HepG2 (cell line): Measurements from ENCODE around the gene ZBTB4. TPM values are rescaled to one million over a fixed set of nuclear protein-coding genes. Genes with fewer than 3 reads are reported as not detected.

Experiments
- ASH2L ChIP-seq: fragments of 300-600, 200-600 bp; sonication (generic); IDR thresholded peaks from 2 replicates; pipeline ENCODE4 v1.7.0; 2017; ENCODE audit warnings: low read depth, mild to moderate bottlenecking, moderate library complexity, mixed read lengths, low read length; ENCODE audit not compliant: insufficient read length
- CAMTA2 ChIP-seq: sonication (generic); formaldehyde crosslinking; IDR thresholded peaks from 2 replicates; pipeline ENCODE4 v1.4.0; 2020; ENCODE audit warnings: mild to moderate bottlenecking, missing genetic modification reagents, borderline replicate concordance
- GABPA ChIP-seq, 2 experiments: IDR thresholded peaks; 2 replicates each; pipeline ENCODE4 v1.6.1; 2011 to 2016; ENCODE audit warnings: low read depth in 2 of 2, low read length in 1 of 2, missing biosample characterization in 1 of 2, missing genetic modification characterization in 1 of 2
- HOXD1 ChIP-seq: sonication (generic); formaldehyde crosslinking; IDR thresholded peaks from 2 replicates; pipeline ENCODE4 v1.5.0; 2020; ENCODE audit warnings: missing genetic modification reagents
- MED1 ChIP-seq: sonication (generic); formaldehyde crosslinking; IDR thresholded peaks from 2 replicates; pipeline ENCODE4 v1.4.0; 2020; ENCODE audit warnings: missing genetic modification reagents
- polyA plus RNA-seq, 8 experiments: library from polyadenylated mRNA; depleted of rRNA in 3 of 8; stranded (reverse) in 7 of 8; unstranded in 1 of 8; fragments of >200 nt; fragmentation: Illumina TruSeq in 4 of 8; extraction: Trizol in 4 of 8; gene quantifications; 2 replicates each; pipeline versions ENCODE4 v1.2.1 to v1.2.3, GENCODE V29; 2011 to 2016; ENCODE audit warnings: low read depth in 4 of 8, missing spikeins in 1 of 8, mixed read lengths in 1 of 8; ENCODE audit not compliant: insufficient read depth in 1 of 8
- total RNA-seq, 5 experiments: library from RNA; depleted of rRNA; stranded (reverse); fragments of >200 nt; fragmentation: Illumina TruSeq; extraction: Trizol; gene quantifications; 2 replicates each; pipeline ENCODE4 v1.2.3, GENCODE V29; 2016; ENCODE audit warnings: low read depth in 1 of 5
- TF ChIP-seq, protein P1 (sequence below): sonication (generic); formaldehyde crosslinking; IDR thresholded peaks from 2 replicates; pipeline ENCODE4 v1.8.0; 2022; ENCODE audit warnings: mild to moderate bottlenecking, missing genetic modification reagents; ENCODE audit not compliant: insufficient replicate concordance
- TF ChIP-seq, protein P2 (sequence below): sonication (generic); formaldehyde crosslinking; IDR thresholded peaks from 2 replicates; pipeline ENCODE4 v1.4.0; 2020; ENCODE audit warnings: mild to moderate bottlenecking, missing genetic modification reagents
- TF ChIP-seq, protein P3 (sequence below): sonication (generic); formaldehyde crosslinking; IDR thresholded peaks from 2 replicates; pipeline ENCODE4 v1.4.0; 2020; ENCODE audit warnings: missing genetic modification reagents, borderline replicate concordance
- TF ChIP-seq, protein P4 (sequence below): sonication (generic); formaldehyde crosslinking; IDR thresholded peaks from 2 replicates; pipeline ENCODE4 v1.4.0; 2020; ENCODE audit warnings: mild to moderate bottlenecking, missing genetic modification reagents
- TF ChIP-seq, protein P5 (sequence below): IDR thresholded peaks from 2 replicates; pipeline ENCODE4 v1.6.1; 2012; ENCODE audit warnings: low read depth, low read length, improper control_type of control experiment
- TF ChIP-seq, protein P6 (sequence below): IDR thresholded peaks from 2 replicates; pipeline ENCODE4 v1.6.1; 2016

The ZBTB4 gene
- total and polyA plus RNA-seq, 2 of the 13 experiments (the other 11 are each of a cell fraction or from before 2014, with no cell fraction given): 4.3 to 7.4 TPM

DNA sequence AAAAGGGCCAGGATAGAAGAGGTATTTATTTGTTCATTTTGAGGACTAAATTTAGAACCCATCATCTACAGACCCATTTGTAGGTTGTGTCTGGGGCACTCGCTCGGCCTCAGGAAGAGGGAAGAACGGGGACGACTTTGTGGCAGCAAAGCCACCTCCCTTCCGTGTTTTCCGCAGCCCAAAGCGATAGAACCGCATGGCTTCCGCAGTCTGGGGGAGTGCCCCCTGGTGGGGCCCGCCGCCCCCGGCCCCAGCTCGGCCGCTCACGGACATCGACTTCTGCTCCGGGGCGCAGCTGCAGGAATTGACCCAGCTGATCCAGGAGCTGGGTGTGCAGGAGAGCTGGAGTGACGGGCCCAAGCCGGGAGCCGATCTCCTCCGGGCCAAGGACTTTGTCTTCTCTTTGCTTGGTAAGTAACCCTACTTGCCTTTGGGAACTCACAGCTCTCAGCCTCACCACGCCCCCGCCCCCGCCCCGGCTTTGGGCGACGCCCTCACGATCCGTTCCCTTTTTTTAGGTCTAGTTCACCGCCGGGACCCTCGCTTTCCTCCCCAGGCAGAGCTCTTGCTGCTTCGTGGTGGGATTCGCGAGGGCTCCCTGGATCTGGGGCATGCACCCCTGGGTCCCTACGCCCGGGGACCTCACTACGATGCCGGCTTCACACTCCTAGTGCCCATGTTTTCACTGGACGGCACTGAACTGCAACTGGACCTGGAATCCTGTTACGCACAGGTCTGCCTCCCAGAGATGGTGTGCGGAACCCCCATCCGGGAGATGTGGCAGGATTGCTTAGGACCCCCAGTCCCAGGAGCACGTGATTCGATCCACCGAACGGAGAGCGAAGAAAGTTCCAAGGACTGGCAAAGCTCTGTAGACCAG is 43.5 kb downstream of the ZBTB4 start (continued):
- TF ChIP-seq, protein P1, sequence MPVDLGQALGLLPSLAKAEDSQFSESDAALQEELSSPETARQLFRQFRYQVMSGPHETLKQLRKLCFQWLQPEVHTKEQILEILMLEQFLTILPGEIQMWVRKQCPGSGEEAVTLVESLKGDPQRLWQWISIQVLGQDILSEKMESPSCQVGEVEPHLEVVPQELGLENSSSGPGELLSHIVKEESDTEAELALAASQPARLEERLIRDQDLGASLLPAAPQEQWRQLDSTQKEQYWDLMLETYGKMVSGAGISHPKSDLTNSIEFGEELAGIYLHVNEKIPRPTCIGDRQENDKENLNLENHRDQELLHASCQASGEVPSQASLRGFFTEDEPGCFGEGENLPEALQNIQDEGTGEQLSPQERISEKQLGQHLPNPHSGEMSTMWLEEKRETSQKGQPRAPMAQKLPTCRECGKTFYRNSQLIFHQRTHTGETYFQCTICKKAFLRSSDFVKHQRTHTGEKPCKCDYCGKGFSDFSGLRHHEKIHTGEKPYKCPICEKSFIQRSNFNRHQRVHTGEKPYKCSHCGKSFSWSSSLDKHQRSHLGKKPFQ (CRISPR knock-in tag): peak; percentile 73
- TF ChIP-seq, protein P2, sequence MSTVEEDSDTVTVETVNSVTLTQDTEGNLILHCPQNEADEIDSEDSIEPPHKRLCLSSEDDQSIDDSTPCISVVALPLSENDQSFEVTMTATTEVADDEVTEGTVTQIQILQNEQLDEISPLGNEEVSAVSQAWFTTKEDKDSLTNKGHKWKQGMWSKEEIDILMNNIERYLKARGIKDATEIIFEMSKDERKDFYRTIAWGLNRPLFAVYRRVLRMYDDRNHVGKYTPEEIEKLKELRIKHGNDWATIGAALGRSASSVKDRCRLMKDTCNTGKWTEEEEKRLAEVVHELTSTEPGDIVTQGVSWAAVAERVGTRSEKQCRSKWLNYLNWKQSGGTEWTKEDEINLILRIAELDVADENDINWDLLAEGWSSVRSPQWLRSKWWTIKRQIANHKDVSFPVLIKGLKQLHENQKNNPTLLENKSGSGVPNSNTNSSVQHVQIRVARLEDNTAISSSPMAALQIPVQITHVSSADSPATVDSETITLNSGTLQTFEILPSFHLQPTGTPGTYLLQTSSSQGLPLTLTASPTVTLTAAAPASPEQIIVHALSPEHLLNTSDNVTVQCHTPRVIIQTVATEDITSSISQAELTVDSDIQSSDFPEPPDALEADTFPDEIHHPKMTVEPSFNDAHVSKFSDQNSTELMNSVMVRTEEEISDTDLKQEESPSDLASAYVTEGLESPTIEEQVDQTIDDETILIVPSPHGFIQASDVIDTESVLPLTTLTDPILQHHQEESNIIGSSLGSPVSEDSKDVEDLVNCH: no peak
- TF ChIP-seq, protein P3, sequence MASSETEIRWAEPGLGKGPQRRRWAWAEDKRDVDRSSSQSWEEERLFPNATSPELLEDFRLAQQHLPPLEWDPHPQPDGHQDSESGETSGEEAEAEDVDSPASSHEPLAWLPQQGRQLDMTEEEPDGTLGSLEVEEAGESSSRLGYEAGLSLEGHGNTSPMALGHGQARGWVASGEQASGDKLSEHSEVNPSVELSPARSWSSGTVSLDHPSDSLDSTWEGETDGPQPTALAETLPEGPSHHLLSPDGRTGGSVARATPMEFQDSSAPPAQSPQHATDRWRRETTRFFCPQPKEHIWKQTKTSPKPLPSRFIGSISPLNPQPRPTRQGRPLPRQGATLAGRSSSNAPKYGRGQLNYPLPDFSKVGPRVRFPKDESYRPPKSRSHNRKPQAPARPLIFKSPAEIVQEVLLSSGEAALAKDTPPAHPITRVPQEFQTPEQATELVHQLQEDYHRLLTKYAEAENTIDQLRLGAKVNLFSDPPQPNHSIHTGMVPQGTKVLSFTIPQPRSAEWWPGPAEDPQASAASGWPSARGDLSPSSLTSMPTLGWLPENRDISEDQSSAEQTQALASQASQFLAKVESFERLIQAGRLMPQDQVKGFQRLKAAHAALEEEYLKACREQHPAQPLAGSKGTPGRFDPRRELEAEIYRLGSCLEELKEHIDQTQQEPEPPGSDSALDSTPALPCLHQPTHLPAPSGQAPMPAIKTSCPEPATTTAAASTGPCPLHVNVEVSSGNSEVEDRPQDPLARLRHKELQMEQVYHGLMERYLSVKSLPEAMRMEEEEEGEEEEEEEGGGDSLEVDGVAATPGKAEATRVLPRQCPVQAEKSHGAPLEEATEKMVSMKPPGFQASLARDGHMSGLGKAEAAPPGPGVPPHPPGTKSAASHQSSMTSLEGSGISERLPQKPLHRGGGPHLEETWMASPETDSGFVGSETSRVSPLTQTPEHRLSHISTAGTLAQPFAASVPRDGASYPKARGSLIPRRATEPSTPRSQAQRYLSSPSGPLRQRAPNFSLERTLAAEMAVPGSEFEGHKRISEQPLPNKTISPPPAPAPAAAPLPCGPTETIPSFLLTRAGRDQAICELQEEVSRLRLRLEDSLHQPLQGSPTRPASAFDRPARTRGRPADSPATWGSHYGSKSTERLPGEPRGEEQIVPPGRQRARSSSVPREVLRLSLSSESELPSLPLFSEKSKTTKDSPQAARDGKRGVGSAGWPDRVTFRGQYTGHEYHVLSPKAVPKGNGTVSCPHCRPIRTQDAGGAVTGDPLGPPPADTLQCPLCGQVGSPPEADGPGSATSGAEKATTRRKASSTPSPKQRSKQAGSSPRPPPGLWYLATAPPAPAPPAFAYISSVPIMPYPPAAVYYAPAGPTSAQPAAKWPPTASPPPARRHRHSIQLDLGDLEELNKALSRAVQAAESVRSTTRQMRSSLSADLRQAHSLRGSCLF (CRISPR knock-in tag): no peak
- TF ChIP-seq HOXD1 (0 out of 2 replicates have a peak, but pooled peaks have one; percentile 7), CAMTA2 (CRISPR knock-in tag) (no peak), ASH2L (no peak), MED1 (CRISPR knock-in tag) (no peak), GABPA (IDR thresholded peaks at IDR 0.05; ENCODE audit: low read depth, low read length) (no peak), GABPA (CRISPR knock-in tag; IDR thresholded peaks at IDR 0.05; ENCODE audit: low read depth) (no peak)
- TF ChIP-seq, protein P4, sequence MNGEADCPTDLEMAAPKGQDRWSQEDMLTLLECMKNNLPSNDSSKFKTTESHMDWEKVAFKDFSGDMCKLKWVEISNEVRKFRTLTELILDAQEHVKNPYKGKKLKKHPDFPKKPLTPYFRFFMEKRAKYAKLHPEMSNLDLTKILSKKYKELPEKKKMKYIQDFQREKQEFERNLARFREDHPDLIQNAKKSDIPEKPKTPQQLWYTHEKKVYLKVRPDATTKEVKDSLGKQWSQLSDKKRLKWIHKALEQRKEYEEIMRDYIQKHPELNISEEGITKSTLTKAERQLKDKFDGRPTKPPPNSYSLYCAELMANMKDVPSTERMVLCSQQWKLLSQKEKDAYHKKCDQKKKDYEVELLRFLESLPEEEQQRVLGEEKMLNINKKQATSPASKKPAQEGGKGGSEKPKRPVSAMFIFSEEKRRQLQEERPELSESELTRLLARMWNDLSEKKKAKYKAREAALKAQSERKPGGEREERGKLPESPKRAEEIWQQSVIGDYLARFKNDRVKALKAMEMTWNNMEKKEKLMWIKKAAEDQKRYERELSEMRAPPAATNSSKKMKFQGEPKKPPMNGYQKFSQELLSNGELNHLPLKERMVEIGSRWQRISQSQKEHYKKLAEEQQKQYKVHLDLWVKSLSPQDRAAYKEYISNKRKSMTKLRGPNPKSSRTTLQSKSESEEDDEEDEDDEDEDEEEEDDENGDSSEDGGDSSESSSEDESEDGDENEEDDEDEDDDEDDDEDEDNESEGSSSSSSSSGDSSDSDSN (CRISPR knock-in tag): 0 out of 2 replicates have a peak, but pooled peaks have one; percentile 51
- TF ChIP-seq, protein P5, sequence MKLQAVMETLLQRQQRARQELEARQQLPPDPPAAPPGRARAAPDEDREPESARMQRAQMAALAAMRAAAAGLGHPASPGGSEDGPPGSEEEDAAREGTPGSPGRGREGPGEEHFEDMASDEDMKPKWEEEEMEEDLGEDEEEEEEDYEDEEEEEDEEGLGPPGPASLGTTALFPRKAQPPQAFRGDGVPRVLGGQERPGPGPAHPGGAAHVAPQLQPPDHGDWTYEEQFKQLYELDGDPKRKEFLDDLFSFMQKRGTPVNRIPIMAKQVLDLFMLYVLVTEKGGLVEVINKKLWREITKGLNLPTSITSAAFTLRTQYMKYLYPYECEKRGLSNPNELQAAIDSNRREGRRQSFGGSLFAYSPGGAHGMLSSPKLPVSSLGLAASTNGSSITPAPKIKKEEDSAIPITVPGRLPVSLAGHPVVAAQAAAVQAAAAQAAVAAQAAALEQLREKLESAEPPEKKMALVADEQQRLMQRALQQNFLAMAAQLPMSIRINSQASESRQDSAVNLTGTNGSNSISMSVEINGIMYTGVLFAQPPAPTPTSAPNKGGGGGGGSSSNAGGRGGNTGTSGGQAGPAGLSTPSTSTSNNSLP: no peak
- TF ChIP-seq, protein P6, sequence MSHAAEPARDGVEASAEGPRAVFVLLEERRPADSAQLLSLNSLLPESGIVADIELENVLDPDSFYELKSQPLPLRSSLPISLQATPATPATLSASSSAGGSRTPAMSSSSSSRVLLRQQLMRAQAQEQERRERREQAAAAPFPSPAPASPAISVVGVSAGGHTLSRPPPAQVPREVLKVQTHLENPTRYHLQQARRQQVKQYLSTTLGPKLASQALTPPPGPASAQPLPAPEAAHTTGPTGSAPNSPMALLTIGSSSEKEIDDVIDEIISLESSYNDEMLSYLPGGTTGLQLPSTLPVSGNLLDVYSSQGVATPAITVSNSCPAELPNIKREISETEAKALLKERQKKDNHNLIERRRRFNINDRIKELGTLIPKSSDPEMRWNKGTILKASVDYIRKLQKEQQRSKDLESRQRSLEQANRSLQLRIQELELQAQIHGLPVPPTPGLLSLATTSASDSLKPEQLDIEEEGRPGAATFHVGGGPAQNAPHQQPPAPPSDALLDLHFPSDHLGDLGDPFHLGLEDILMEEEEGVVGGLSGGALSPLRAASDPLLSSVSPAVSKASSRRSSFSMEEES (CRISPR knock-in tag): no peak
